IPS-18a (cell line): ENCODE measurements around the gene ZNF584.
A peak's percentile ranks its signal among the peaks of the same experiment; 100 is the strongest.

Source experiments
- H3K27ac ChIP-seq: one replicate; pipeline ENCODE4 v1.5.1; 2013; ENCODE audit warnings: low read length
- H3K27me3 ChIP-seq: one replicate; pipeline ENCODE4 v1.6.1; 2013; ENCODE audit warnings: mild to moderate bottlenecking, low read length; ENCODE audit not compliant: control insufficient read depth, insufficient read depth
- H3K36me3 ChIP-seq: one replicate; pipeline ENCODE4 v1.6.1; 2013; ENCODE audit warnings: low read depth, low read length; ENCODE audit not compliant: control insufficient read depth
- H3K4me1 ChIP-seq: one replicate; pipeline ENCODE4 v1.6.1; 2013; ENCODE audit warnings: low read depth, low read length; ENCODE audit not compliant: control insufficient read depth
- H3K4me3 ChIP-seq: one replicate; pipeline ENCODE4 v1.5.1; 2013; ENCODE audit warnings: low read length
- H3K9ac ChIP-seq: one replicate; pipeline ENCODE4 v1.6.1; 2013; ENCODE audit warnings: mild to moderate bottlenecking, low read length, moderate library complexity
- H3K9me3 ChIP-seq: one replicate; pipeline ENCODE4 v1.6.1; 2013; ENCODE audit warnings: low read depth, low read length; ENCODE audit not compliant: control insufficient read depth

The ZNF584 gene

DNA sequence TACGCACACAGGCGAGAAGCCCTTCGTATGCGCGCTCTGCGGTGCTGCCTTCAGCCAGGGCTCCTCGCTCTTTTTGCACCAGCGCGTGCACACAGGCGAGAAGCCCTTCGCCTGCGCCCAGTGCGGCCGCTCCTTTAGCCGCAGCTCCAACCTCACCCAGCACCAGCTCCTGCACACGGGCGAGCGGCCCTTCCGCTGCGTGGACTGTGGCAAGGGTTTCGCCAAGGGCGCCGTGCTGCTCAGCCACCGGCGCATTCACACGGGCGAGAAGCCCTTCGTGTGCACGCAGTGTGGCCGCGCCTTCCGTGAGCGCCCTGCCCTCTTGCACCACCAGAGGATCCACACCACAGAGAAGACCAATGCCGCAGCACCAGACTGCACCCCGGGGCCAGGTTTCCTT lies 47.7 kb downstream of the ZNF584 start:
- Histone ChIP-seq H3K36me3 (no peaks in the 10 kb centered on the region), H3K27ac (no peak overlapping the region), H3K27me3 (peaks cover 9% of the 10 kb centered on the region), H3K4me3 (no peak overlapping the region), H3K4me1 (peaks cover 1% of the 10 kb centered on the region), H3K9ac (no peak overlapping the region), H3K9me3 (no peaks in the 10 kb centered on the region)

DNA sequence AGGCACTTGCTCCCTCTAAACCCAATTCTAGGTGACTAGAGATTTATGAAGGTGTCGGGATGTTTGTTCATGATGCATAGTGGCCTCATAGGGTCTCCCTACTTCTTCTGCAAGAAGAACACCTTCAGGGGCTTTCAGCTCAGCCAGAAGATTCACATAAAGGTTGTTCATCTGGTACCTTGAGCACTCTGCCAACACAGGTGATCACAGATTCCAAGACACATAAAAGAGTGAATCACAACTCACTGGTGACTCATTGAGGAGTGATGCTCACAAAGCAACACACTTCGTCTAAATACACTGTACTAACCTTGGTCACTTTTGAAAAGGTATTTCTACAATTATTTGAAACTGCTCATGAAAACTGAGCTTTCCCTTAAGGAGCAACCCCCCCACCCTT lies 51.6 kb downstream of the ZNF584 start:
- Histone ChIP-seq H3K9me3 (no peaks in the 10 kb centered on the region), H3K36me3 (no peaks in the 10 kb centered on the region), H3K4me1 (no peaks in the 10 kb centered on the region), H3K9ac (no peak overlapping the region), H3K4me3 (no peak overlapping the region), H3K27me3 (no peaks in the 10 kb centered on the region), H3K27ac (no peak overlapping the region)

DNA sequence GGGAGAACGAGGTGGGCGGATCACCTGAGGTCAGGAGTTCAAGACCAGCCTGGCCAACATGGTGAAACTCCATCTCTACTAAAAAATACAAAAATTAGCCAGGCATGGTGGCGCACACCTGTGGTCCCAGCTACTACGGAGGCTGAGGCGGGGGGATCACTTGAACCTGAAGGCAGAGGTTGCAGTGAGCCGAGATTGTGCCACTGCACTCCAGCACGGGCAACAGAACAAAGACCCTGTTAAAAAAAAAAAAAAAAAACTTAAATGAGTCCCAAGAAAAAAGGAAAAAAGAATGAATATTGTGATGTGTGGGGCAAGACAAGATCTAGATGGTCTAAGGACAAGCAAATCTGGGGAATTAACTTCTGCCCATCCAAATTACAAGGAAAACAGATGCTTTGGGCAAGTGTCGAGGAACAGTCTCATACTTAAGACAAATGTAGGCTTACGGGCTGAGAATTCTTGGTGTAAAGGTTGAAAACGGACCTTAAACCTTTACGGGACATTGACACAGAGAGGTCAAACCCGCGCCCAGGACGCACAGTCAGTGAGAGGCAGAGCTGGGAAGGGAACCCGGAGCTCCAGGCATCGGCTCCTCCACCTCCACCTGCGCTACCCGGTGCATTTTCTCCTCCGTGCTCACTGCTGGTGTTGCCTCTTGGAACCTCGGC lies 57.8 kb downstream of the ZNF584 start:
- H3K27ac ChIP-seq, result no peak overlapping the region
- H3K9me3 ChIP-seq, result no peaks in the 10 kb centered on the region
- no peaks in the 10 kb centered on the region for H3K36me3 ChIP-seq
- no peaks in the 10 kb centered on the region for H3K4me1 ChIP-seq
- H3K9ac ChIP-seq, result no peak overlapping the region
- H3K27me3 ChIP-seq, result peaks cover 14% of the 10 kb centered on the region
- H3K4me3 ChIP-seq, result peak overlapping the region; percentile 70

DNA sequence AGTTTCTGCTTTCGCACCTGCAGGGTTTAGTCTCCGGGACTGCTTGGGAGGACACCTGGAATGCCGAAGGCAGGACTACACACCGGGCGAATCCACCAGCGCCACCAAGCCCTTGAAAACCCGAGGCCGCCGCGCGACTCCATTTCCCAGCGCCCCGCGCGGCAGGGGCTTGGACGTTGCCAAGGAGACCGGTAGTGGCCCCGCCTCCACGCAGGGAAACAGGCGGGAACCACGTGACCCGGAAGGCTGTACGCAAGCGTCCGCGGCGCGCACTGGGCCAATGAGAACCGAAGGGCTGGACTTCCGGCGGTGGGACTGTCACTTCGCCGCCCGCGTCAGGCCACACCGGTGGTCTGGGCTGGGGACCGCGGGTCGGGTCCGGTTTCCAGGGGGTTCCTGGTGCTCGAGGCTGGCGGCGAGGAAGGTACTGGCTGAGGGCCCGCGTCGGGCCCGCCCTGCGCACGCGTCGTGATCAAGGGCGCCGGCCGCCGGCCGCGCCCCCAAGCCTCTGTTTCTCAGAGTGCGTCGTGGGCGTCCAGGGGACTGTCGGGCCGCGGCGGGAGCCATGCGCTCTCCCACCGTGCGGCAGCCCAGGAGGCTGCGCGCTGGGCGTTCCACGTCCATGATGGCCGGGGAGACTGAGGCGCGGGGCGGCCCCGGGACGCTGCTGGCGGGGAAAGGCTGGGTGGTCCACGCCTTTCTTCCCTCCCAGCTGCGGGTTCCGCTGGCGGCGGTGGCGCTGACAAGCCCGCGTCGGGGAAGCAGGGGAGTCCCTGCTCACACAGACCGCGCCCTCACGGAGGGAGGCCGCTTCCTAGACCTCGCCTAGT lies 58.5 kb downstream of the ZNF584 start, which contains the start of gene ZNF324:
Gene ZNF324 (plus strand): TSS at position 321 of the 830 bp plus-strand sequence. CDS start 2,106 bp downstream, outside the sequence.
- Histone ChIP-seq H3K27me3 (peaks cover 14% of the 10 kb centered on the region), H3K4me3 (peak within 1 kb of the TSS; percentile 70), H3K4me1 (no peaks in the 10 kb centered on the region), H3K9ac (peak within 1 kb of the TSS; percentile 45), H3K36me3 (peaks cover under 1% of the 10 kb centered on the region), H3K9me3 (no peaks in the 10 kb centered on the region), H3K27ac (no peak within 1 kb of the TSS)
